HepG2 (cell line): ENCODE measurements around the gene TGM6. TPM values are rescaled to one million over a fixed set of nuclear protein-coding genes. Genes with fewer than 3 reads are reported as not detected.

Source experiments
- ATAC-seq: fragments of 200-7000 bp; cut with Tn5 transposase; 3 replicates; pipeline ENCODE4 v1.9.1; 2020; ENCODE audit warnings: mild to moderate bottlenecking, moderate library complexity
- BruUV-seq: library from RNA; stranded (reverse); fragments of 400-500 nt; replicated peaks from 2 replicates; lab custom pipeline; 2021; lab: Mats Ljungman, UMichigan
- CTCF ChIA-PET: fragments of 300-600 bp; formaldehyde crosslinking; extraction: SDS; loops from one replicate; lab custom pipeline; 2021; ENCODE audit warnings: low total read pairs, inconsistent platforms, low intra/inter-chr PET ratio; lab: Yijun Ruan, JAX
- POLR2A ChIA-PET: fragments of 350-600 bp; sonication (Branson Sonifier 250); formaldehyde crosslinking; loops from one replicate; lab custom pipeline; 2020; ENCODE audit warnings: antibody characterized with exemption, inconsistent platforms; lab: Yijun Ruan, JAX
- DNase-seq: peaks from one replicate; pipeline ENCODE4 v3.0.0-alpha.2; 2015; ENCODE audit warnings: low spot score
- FAIRE-seq: peaks from 3 replicates; lab custom pipeline; 2011; peaks lifted over from hg19 to GRCh38; lab: Jason Lieb, UNC
- H2AFZ ChIP-seq: one replicate; pipeline ENCODE4 v1.6.1; 2011; ENCODE audit warnings: low read length, inconsistent platforms
- H3K27ac ChIP-seq: fragments of 300-600 bp; 3 replicates; pipeline ENCODE4 v1.8.0; 2011; ENCODE audit warnings: mixed run types, mild to moderate bottlenecking, mixed read lengths, low read length, inconsistent platforms; ENCODE audit not compliant: insufficient read depth; ENCODE audit errors: extremely low read length
- H3K27me3 ChIP-seq, 2 experiments: fragments of 200-600 bp in 1 of 2; 2 replicates in 1 of 2; 3 replicates in 1 of 2; pipeline versions ENCODE4 v1.6.0 to v1.8.0; 2011; ENCODE audit warnings: low read length in 2 of 2, mild to moderate bottlenecking in 2 of 2, moderate library complexity in 2 of 2, inconsistent platforms in 1 of 2; ENCODE audit not compliant: insufficient read depth in 2 of 2, control insufficient read depth in 1 of 2
- H3K36me3 ChIP-seq, 2 experiments: fragments of 200-600 bp in 1 of 2; replicated peaks in 1 of 2; 2 replicates in 1 of 2; 3 replicates in 1 of 2; pipeline versions ENCODE4 v1.5.1 to v1.8.0; 2011; ENCODE audit warnings: low read length in 2 of 2, inconsistent platforms in 1 of 2; ENCODE audit not compliant: insufficient read depth in 2 of 2, control insufficient read depth in 1 of 2
- H3K4me1 ChIP-seq: 2 replicates; pipeline ENCODE4 v1.5.1; 2012; ENCODE audit warnings: low read length, inconsistent platforms; ENCODE audit not compliant: insufficient read depth
- H3K4me2 ChIP-seq: 2 replicates; pipeline ENCODE4 v1.6.0; 2011; ENCODE audit warnings: low read depth, low read length, inconsistent platforms
- H3K4me3 ChIP-seq, 3 experiments: fragments of 200-600 bp in 1 of 3; sonication (generic), shearing (Covaris generic) in 1 of 3; replicated peaks in 1 of 3; 2 replicates each; pipeline ENCODE4 v1.5.1; 2011 to 2016; ENCODE audit warnings: low read length in 3 of 3, inconsistent platforms in 2 of 3, low read depth in 2 of 3, mild to moderate bottlenecking in 2 of 3, control low read depth in 1 of 3, mixed read lengths in 1 of 3; ENCODE audit not compliant: insufficient read depth in 1 of 3
- H3K79me2 ChIP-seq: one replicate; pipeline ENCODE4 v1.6.1; 2011; ENCODE audit warnings: low read length, inconsistent platforms; ENCODE audit not compliant: insufficient read depth
- H3K9ac ChIP-seq: 2 replicates; pipeline ENCODE4 v1.6.0; 2011; ENCODE audit warnings: mild to moderate bottlenecking, low read depth, low read length, inconsistent platforms; ENCODE audit not compliant: insufficient read depth
- H3K9me3 ChIP-seq: 2 replicates; pipeline ENCODE4 v1.5.1; 2012; ENCODE audit warnings: mild to moderate bottlenecking, low read length
- H4K20me1 ChIP-seq: 2 replicates; pipeline ENCODE4 v1.6.0; 2011; ENCODE audit warnings: inconsistent platforms, mild to moderate bottlenecking, low read length, moderate library complexity; ENCODE audit not compliant: insufficient read depth
- ATF1 ChIP-seq: IDR thresholded peaks from 2 replicates; pipeline ENCODE4 v1.6.1; 2016; ENCODE audit warnings: mild to moderate bottlenecking, control low read depth
- ATF4 ChIP-seq, 2 experiments: fragments of 450-650 bp in 1 of 2; sonication (generic) in 1 of 2; formaldehyde crosslinking; IDR thresholded peaks; 2 replicates each; pipeline versions ENCODE4 v1.5.0 to v1.8.0; 2020 to 2022; ENCODE audit warnings: mild to moderate bottlenecking in 1 of 2, missing genetic modification reagents in 1 of 2
- CEBPG ChIP-seq: IDR thresholded peaks from 2 replicates; pipeline ENCODE4 v1.6.1; 2016
- FOXA3 ChIP-seq: IDR thresholded peaks from 2 replicates; pipeline ENCODE4 v1.6.1; 2016; ENCODE audit warnings: missing genetic modification reagents, missing compliant biosample characterization
- LCORL ChIP-seq, 2 experiments: fragments of 450-650 bp in 1 of 2; sonication (generic) in 1 of 2; formaldehyde crosslinking in 1 of 2; IDR thresholded peaks; 2 replicates each; pipeline versions ENCODE4 v1.5.0 to v1.6.1; 2017 to 2020; ENCODE audit warnings: antibody characterized with exemption in 1 of 2, missing genetic modification reagents in 1 of 2
- MYC ChIP-seq: sonication (generic); formaldehyde crosslinking; IDR thresholded peaks from 2 replicates; pipeline ENCODE4 v1.9.0; 2021; ENCODE audit warnings: missing genetic modification reagents, borderline replicate concordance
- NR2F1 ChIP-seq, 2 experiments: fragments of 450-650 bp in 1 of 2; formaldehyde crosslinking in 1 of 2; IDR thresholded peaks; 2 replicates each; pipeline versions ENCODE4 v1.5.0 to v1.6.1; 2016 to 2020; ENCODE audit warnings: mild to moderate bottlenecking in 1 of 2, missing compliant biosample characterization in 1 of 2, missing genetic modification reagents in 1 of 2, moderate library complexity in 1 of 2
- PATZ1 ChIP-seq: sonication (generic); formaldehyde crosslinking; IDR thresholded peaks from 2 replicates; pipeline ENCODE4 v1.4.0; 2020; ENCODE audit warnings: missing genetic modification reagents
- PHF5A ChIP-seq: IDR thresholded peaks from one replicate; pipeline ENCODE4 v1.6.1; 2018; ENCODE audit warnings: low read depth, missing genetic modification reagents; ENCODE audit not compliant: unreplicated experiment
- RARA ChIP-seq: IDR thresholded peaks from 2 replicates; pipeline ENCODE4 v1.6.1; 2016; ENCODE audit warnings: missing genetic modification reagents, missing compliant biosample characterization
- SALL1 ChIP-seq: sonication (generic); formaldehyde crosslinking; IDR thresholded peaks from 2 replicates; pipeline ENCODE4 v1.8.0; 2022; ENCODE audit warnings: mild to moderate bottlenecking, missing genetic modification reagents
- SAP130 ChIP-seq: IDR thresholded peaks from 2 replicates; pipeline ENCODE4 v1.6.1; 2016; ENCODE audit warnings: low read depth
- SOX6 ChIP-seq, 2 experiments: fragments of 450-650 bp in 1 of 2; sonication (generic) in 1 of 2; formaldehyde crosslinking in 1 of 2; IDR thresholded peaks; 2 replicates each; pipeline versions ENCODE4 v1.4.0 to v1.6.1; 2017 to 2020; ENCODE audit warnings: antibody characterized with exemption in 1 of 2, mild to moderate bottlenecking in 1 of 2, missing genetic modification reagents in 1 of 2
- TFAP4 ChIP-seq: sonication (generic); IDR thresholded peaks from 2 replicates; pipeline ENCODE4 v1.6.1; 2016; ENCODE audit warnings: low read depth, borderline replicate concordance
- ZNF569 ChIP-seq: sonication (generic); formaldehyde crosslinking; IDR thresholded peaks from 2 replicates; pipeline ENCODE4 v1.5.0; 2020; ENCODE audit warnings: mild to moderate bottlenecking, missing genetic modification reagents, moderate library complexity, borderline replicate concordance
- WGBS: methylation state at CpG from one replicate; pipeline ENCODE4 v1.1.6; 2017; ENCODE audit warnings: low lambda C conversion rate; 5-methylcytosine and 5-hydroxymethylcytosine counted together
- in situ Hi-C: cut with HindIII; loops from 2 replicates; pipeline ENCODE4 v1.10.0; 2017; ENCODE audit warnings: low pct_unique_long_range_greater_than_20kb; ENCODE audit not compliant: extremely low pct_ligation_motif_present
- intact Hi-C: fragments of 100-400 bp; cut with micrococcal nuclease; formaldehyde crosslinking; loops from one replicate; pipeline ENCODE4 v1.10.0; 2022; ENCODE audit not compliant: unreplicated experiment
- polyA plus RNA-seq, 8 experiments: library from polyadenylated mRNA; depleted of rRNA in 3 of 8; stranded (reverse) in 7 of 8; unstranded in 1 of 8; fragments of >200 nt; fragmentation: Illumina TruSeq in 4 of 8; extraction: Trizol in 4 of 8; gene quantifications; 2 replicates each; pipeline versions ENCODE4 v1.2.1 to v1.2.3, GENCODE V29; 2011 to 2016; ENCODE audit warnings: low read depth in 4 of 8, missing spikeins in 1 of 8, mixed read lengths in 1 of 8; ENCODE audit not compliant: insufficient read depth in 1 of 8
- total RNA-seq, 5 experiments: library from RNA; depleted of rRNA; stranded (reverse); fragments of >200 nt; fragmentation: Illumina TruSeq; extraction: Trizol; gene quantifications; 2 replicates each; pipeline ENCODE4 v1.2.3, GENCODE V29; 2016; ENCODE audit warnings: low read depth in 1 of 5

TGM6 gene
- total and polyA plus RNA-seq, 2 of the 13 experiments (the other 11 are each of a cell fraction or from before 2014, with no cell fraction given), result not detected

- Histone ChIP-seq H2AFZ (no peak overlapping the region), H3K4me3 (no peak overlapping the region), H3K4me2 (no peak overlapping the region), H3K36me3 (no peaks in the 10 kb centered on the region), H3K9ac (no peak overlapping the region), H3K9me3 (no peaks in the 10 kb centered on the region), H4K20me1 (no peaks in the 10 kb centered on the region), H3K79me2 (no peaks in the 10 kb centered on the region), H3K27ac (no peak overlapping the region), H3K4me1 (peaks cover 10% of the 10 kb centered on the region), H3K27me3 (no peaks in the 10 kb centered on the region; a peak in 1 of 5 replicates)
- no TSS peak for BruUV-seq
- in situ Hi-C loops, result no loop called here
- intact Hi-C loops, result no loop called here
- no peak; the same call in 2 of the 3 replicates for ATAC-seq
- CTCF ChIA-PET, result no interaction called here
- no peak for TF ChIP-seq NR2F1 (CRISPR knock-in tag; IDR thresholded peaks at IDR 0.05)
- no peak for FAIRE-seq
- POLR2A ChIA-PET, result no interaction called here
- no peak for DNase-seq
- WGBS, result 53% methylated on average over 14 of the region's 14 CpGs
These were observed 36.5 kb downstream of the TGM6 start for GRCh38 chr20:2417213-2417541.

- Histone ChIP-seq H3K27ac (no peak overlapping the region), H3K4me2 (peak overlapping the region; percentile 14; the same call in 1 of the 2 replicates), H3K4me3 (no peak overlapping the region), H3K9me3 (no peaks in the 10 kb centered on the region), H3K9ac (no peak overlapping the region), H4K20me1 (no peaks in the 10 kb centered on the region), H3K27me3 (no peaks in the 10 kb centered on the region; a peak in 1 of 5 replicates), H3K36me3 (no peaks in the 10 kb centered on the region), H3K4me1 (peaks cover 10% of the 10 kb centered on the region), H2AFZ (no peak overlapping the region), H3K79me2 (no peaks in the 10 kb centered on the region)
- peak; percentile 73 for ATAC-seq
- no peak for FAIRE-seq
- ChIA-PET CTCF (no interaction called here), POLR2A (no interaction called here)
- WGBS, result 10% methylated on average over 2 of the region's 2 CpGs
- DNase-seq, result no peak
- in situ Hi-C loops (no loop called here), intact Hi-C loops (no loop called here)
- no TSS peak for BruUV-seq
- TF ChIP-seq SALL1 (CRISPR knock-in tag) (peak; percentile 45; the same call in 1 of the 2 replicates), MYC (CRISPR knock-in tag) (0 out of 2 replicates have a peak, but pooled peaks have one; percentile 13), ATF4 (CRISPR knock-in tag; IDR thresholded peaks at IDR 0.05) (peak in 1 of 2 experiments; percentile 94; a peak in 2 of 4 replicates), SAP130 (CRISPR knock-in tag) (peak; percentile 16; the same call in 1 of the 2 replicates), PHF5A (CRISPR knock-in tag) (no peak), CEBPG (CRISPR knock-in tag) (peak; percentile 87), RARA (peak; percentile 66), FOXA3 (peak; percentile 45; the same call in 1 of the 2 replicates), ATF1 (CRISPR knock-in tag) (no peak), SOX6 (IDR thresholded peaks at IDR 0.05) (no peak), SOX6 (CRISPR knock-in tag; IDR thresholded peaks at IDR 0.05) (peak; percentile 34; the same call in 1 of the 2 replicates), TFAP4 (peak; percentile 52; the same call in 1 of the 2 replicates), PATZ1 (no peak), ZNF569 (CRISPR knock-in tag) (no peak), LCORL (IDR thresholded peaks at IDR 0.05) (no peak), LCORL (CRISPR knock-in tag; IDR thresholded peaks at IDR 0.05) (0 out of 2 replicates have a peak, but pooled peaks have one; percentile 39)
These were observed 37.7 kb downstream of the TGM6 start for GRCh38 chr20:2418388-2418787.
